ENCODE data around the gene THAP5.

The THAP5 gene

DNA sequence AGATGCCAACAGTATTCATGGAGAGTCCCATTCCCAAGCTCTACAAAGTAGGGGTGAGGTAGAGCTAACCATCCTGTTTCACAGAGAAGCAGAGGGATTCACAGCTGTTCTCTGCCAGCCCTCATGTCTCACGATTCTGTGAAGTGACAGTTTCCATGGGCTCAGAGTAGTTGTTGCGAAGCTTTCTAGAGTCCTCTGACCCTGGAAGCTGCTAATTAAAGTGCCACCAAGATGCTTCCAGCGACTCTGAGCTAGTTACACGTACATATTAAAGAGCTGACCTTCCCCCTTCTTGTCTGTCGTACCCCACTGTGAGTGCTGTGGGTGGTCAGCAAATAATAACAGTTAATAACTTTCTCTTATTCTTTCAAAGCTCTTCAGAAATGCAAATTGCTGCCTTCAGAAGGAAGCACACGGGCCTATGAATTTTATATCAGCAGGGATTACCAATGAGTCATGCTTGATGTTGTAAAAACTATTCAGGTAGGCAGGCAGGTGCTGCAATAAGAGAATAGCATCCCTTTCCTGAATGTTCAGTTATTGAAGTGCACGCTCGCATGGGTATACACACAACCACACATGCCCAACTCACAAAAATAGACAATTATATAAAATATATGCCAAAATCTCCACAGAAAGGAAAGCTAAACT lies 34.3 kb upstream of the THAP5 start:
- no peaks in the 10 kb centered on the region for H3K27me3 ChIP-seq (ENCODE audit: control insufficient read depth, insufficient read depth, low read length)
- peaks cover 10% of the 10 kb centered on the region; the same call in 1 of the 2 replicates for H3K4me1 ChIP-seq (ENCODE audit: control insufficient read depth, insufficient read depth, low read length)
- H3K4me3 ChIP-seq (ENCODE audit: low read depth, low read length), result no peak overlapping the region
- H3K9me3 ChIP-seq (ENCODE audit: control insufficient read depth, insufficient read depth, low read depth, low read length), result no peaks in the 10 kb centered on the region
- no peak overlapping the region for H3K27ac ChIP-seq (ENCODE audit: low read depth, low read length)
- H3K36me3 ChIP-seq (ENCODE audit: control insufficient read depth, insufficient read depth, low read length), result no peaks in the 10 kb centered on the region
- no peak overlapping the region for H3K9ac ChIP-seq (ENCODE audit: low read length)

DNA sequence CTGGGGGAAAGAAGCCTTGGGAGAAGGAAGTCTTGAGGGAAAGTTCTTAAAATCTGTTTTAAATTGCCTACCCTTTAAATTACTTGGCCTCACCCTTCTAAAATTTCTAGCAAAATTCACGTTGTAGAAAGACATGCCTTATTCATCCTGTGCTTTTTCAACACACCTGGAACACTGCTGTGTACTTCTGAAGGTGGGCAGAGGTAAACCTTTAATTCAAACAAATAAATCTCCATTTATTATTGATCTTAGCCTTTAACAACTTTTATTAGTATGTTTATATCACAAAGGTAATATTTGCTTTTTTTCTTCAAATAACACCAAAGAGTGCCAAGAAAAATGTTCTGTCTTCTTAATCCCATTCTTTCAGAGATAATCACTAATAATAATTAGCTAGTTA lies 30.9 kb upstream of the THAP5 start:
- Histone ChIP-seq H3K36me3 (ENCODE audit: control insufficient read depth, insufficient read depth, low read length) (no peaks in the 10 kb centered on the region), H3K4me1 (ENCODE audit: control insufficient read depth, insufficient read depth, low read length) (peaks cover 11% of the 10 kb centered on the region; the same call in 1 of the 2 replicates), H3K27me3 (ENCODE audit: control insufficient read depth, insufficient read depth, low read length) (no peaks in the 10 kb centered on the region), H3K4me3 (ENCODE audit: low read depth, low read length) (no peak overlapping the region), H3K9ac (ENCODE audit: low read length) (no peak overlapping the region), H3K27ac (ENCODE audit: low read depth, low read length) (no peak overlapping the region), H3K9me3 (ENCODE audit: control insufficient read depth, insufficient read depth, low read depth, low read length) (no peaks in the 10 kb centered on the region)

DNA sequence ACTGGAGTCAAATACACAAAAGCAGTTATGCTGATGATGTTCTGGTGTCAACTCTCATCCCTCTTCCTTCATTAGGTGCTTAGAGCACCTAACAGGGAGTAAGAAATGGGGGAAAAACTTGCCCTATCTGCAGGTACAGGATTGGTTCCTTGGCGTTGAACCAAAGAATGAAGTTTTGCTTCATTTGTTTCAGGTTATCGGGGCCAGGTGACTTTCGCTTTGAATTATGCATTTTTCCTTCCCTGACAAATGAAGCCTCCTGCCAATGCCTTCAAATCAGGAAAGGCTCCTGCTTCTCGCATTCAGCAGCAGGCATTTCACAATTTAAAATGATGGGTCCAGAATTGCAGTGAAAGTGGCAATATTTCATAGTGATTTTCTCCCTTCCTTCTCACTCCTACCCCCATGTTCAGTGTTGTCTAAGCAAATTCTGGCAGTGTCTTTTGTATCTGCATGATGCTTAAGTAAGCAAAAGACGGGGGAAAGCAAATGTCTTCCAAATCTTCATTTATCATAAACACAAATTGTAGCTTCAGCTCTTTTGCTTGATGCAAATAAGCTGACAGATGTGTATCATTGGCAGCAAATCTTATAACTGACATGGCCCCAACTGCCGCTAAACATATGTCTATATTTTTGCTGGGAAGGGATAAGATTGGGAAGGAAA lies 29.5 kb upstream of the THAP5 start:
- peaks cover 11% of the 10 kb centered on the region; the same call in 1 of the 2 replicates for H3K4me1 ChIP-seq (ENCODE audit: control insufficient read depth, insufficient read depth, low read length)
- no peaks in the 10 kb centered on the region for H3K36me3 ChIP-seq (ENCODE audit: control insufficient read depth, insufficient read depth, low read length)
- H3K9ac ChIP-seq (ENCODE audit: low read length), result no peak overlapping the region
- no peak overlapping the region for H3K27ac ChIP-seq (ENCODE audit: low read depth, low read length)
- H3K4me3 ChIP-seq (ENCODE audit: low read depth, low read length), result no peak overlapping the region
- H3K27me3 ChIP-seq (ENCODE audit: control insufficient read depth, insufficient read depth, low read length), result no peaks in the 10 kb centered on the region
- no peaks in the 10 kb centered on the region for H3K9me3 ChIP-seq (ENCODE audit: control insufficient read depth, insufficient read depth, low read depth, low read length)

DNA sequence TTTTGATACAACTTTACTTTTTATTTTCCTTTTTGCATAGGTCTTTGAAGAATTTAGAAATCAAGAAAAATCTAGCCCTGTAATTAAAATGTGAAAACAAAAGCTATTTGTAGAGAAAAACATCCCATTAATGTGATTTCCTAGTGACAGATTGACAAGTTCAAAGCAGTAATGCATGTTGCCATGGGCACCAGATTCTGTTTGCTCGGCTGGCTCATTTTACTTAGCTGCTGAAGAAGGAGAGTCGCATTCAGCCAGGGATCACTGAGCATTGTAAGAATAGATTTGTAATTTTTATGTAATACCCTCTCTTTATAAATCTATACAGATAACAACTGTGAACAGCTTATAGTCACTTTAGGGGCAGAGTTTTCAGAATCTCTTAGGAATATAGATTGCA lies 28.6 kb upstream of the THAP5 start:
- no peak overlapping the region for H3K27ac ChIP-seq (ENCODE audit: low read depth, low read length)

DNA sequence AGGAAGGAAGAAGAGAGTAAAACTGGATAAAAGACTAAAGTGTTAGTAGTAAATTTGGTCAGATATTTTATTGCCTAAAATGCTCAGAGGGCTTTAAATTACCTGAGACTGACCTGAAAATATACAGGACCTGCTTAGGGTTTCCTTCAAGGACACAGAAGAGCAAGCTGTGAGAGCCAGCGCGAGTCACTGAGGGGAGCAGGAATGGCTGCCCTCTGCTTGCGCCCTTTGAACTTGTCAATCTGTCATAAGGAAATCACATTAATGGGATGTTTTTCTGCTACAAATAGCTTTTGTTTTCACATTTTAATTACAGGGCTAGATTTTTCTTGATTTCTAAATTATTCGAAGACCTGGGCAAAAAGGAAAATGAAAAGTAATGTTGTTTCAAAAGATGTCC lies 27.1 kb upstream of the THAP5 start:
- Histone ChIP-seq H3K4me3 (ENCODE audit: low read depth, low read length) (no peak overlapping the region), H3K36me3 (ENCODE audit: control insufficient read depth, insufficient read depth, low read length) (no peaks in the 10 kb centered on the region), H3K27me3 (ENCODE audit: control insufficient read depth, insufficient read depth, low read length) (no peaks in the 10 kb centered on the region), H3K9me3 (ENCODE audit: control insufficient read depth, insufficient read depth, low read depth, low read length) (no peaks in the 10 kb centered on the region), H3K27ac (ENCODE audit: low read depth, low read length) (no peak overlapping the region), H3K4me1 (ENCODE audit: control insufficient read depth, insufficient read depth, low read length) (peaks cover 11% of the 10 kb centered on the region), H3K9ac (ENCODE audit: low read length) (no peak overlapping the region)

More for the DNA sequence above, 28.6 kb upstream of the THAP5 start:
- Histone ChIP-seq H3K9me3 (ENCODE audit: control insufficient read depth, insufficient read depth, low read depth, low read length) (no peaks in the 10 kb centered on the region), H3K9ac (ENCODE audit: low read length) (no peak overlapping the region), H3K4me1 (ENCODE audit: control insufficient read depth, insufficient read depth, low read length) (peaks cover 10% of the 10 kb centered on the region), H3K27me3 (ENCODE audit: control insufficient read depth, insufficient read depth, low read length) (no peaks in the 10 kb centered on the region), H3K4me3 (ENCODE audit: low read depth, low read length) (no peak overlapping the region), H3K36me3 (ENCODE audit: control insufficient read depth, insufficient read depth, low read length) (no peaks in the 10 kb centered on the region)

DNA sequence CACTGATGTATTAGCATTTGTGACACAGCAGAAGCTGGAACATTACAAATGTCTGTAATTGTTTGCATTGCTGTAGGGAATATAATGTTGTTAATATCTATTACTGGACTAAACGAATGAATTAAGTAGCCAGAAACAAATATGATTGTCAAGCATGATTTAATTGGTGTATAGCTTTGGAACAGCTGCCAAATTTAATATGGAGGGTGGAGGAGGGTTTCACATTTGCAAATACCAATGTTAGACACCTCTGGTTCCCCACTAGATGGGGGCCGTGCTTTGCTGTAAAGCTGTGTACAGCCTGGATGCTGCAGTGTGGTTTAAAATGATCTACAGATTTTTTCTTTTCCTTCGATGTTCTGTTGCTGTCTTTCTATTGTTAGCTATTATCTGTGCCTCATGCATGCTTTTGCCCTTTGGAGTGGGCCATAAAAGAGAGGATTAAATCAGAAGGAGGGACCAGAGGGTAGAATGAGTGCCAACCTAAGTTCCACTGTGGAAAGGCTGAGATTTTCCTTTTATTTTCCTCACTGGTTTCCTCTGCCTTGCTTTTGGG lies 23.2 kb upstream of the THAP5 start:
- no peak overlapping the region for H3K4me3 ChIP-seq (ENCODE audit: low read depth, low read length)
- no peaks in the 10 kb centered on the region for H3K9me3 ChIP-seq (ENCODE audit: control insufficient read depth, insufficient read depth, low read depth, low read length)
- no peak overlapping the region for H3K9ac ChIP-seq (ENCODE audit: low read length)
- H3K27ac ChIP-seq (ENCODE audit: low read depth, low read length), result no peak overlapping the region
- H3K4me1 ChIP-seq (ENCODE audit: control insufficient read depth, insufficient read depth, low read length), result peaks cover 5% of the 10 kb centered on the region; the same call in 1 of the 2 replicates
- H3K36me3 ChIP-seq (ENCODE audit: control insufficient read depth, insufficient read depth, low read length), result no peaks in the 10 kb centered on the region
- H3K27me3 ChIP-seq (ENCODE audit: control insufficient read depth, insufficient read depth, low read length), result no peaks in the 10 kb centered on the region

DNA sequence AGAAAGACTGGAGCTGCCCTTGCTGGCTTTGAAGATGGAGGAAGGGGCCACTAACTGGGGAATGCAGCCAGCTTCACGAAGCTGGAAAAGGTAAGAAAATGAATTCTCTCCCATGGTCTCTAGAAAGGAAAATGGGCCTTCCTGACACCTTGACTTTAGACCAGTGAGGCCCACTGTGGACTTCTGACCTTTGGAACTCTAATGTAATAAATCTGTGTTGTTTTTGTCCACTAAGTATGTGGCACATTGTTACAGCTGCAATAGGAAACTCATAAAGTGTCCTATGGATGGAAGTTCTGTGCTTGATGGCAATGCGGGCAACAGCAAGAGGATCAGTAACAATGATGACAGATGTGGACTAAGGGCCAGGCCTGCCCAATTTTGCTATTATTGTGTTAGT lies 21.1 kb upstream of the THAP5 start:
- H3K27ac ChIP-seq (ENCODE audit: low read depth, low read length), result no peak overlapping the region
- no peak overlapping the region for H3K4me3 ChIP-seq (ENCODE audit: low read depth, low read length)
- H3K27me3 ChIP-seq (ENCODE audit: control insufficient read depth, insufficient read depth, low read length), result no peaks in the 10 kb centered on the region
- no peaks in the 10 kb centered on the region for H3K36me3 ChIP-seq (ENCODE audit: control insufficient read depth, insufficient read depth, low read length)
- H3K9ac ChIP-seq (ENCODE audit: low read length), result no peak overlapping the region
- H3K9me3 ChIP-seq (ENCODE audit: control insufficient read depth, insufficient read depth, low read depth, low read length), result no peaks in the 10 kb centered on the region
- peaks cover 5% of the 10 kb centered on the region; the same call in 1 of the 2 replicates for H3K4me1 ChIP-seq (ENCODE audit: control insufficient read depth, insufficient read depth, low read length)

DNA sequence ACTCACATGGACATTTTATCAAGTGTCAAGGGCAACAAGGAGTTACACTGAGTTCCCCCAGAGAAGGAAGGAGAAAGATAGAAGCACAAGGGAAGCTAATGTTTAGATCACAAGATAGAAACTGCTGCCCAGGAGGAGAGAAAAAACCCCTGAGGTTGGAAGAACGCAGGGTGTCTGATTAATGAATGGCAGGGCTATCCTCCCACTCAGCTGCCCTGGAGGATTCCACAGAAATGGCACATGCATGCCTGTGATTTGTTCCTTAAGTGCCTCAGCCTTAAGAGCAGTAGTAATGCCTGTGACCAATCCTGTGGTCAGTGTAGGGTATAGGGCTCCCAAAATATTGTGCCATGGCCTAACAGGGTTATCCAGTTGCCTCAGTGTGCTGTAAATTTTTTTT lies 20.4 kb upstream of the THAP5 start:
- no peaks in the 10 kb centered on the region for H3K36me3 ChIP-seq (ENCODE audit: control insufficient read depth, insufficient read depth, low read length)
- H3K9me3 ChIP-seq (ENCODE audit: control insufficient read depth, insufficient read depth, low read depth, low read length), result no peaks in the 10 kb centered on the region

DNA sequence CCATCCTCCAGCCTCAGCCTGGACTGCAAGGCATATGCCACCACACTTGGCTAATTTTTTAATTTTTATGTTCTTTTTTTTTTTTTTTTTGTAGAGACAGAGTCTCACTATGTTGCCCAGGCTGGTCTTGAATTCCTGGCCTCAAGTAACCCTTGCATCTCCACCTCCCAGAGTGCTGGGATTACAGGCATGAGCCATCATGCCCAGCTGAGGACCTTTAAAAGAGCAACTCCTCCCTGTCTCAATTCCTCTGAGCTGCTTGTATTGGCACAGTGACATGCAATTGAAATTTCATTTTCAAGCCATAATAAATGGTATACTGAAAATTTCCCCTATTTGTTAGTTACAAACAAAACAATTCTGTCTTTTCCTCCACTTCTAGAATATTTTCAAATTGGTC lies 19.7 kb upstream of the THAP5 start:
- Histone ChIP-seq H3K27me3 (ENCODE audit: control insufficient read depth, insufficient read depth, low read length) (no peaks in the 10 kb centered on the region), H3K4me1 (ENCODE audit: control insufficient read depth, insufficient read depth, low read length) (peaks cover 5% of the 10 kb centered on the region; the same call in 1 of the 2 replicates), H3K27ac (ENCODE audit: low read depth, low read length) (no peak overlapping the region), H3K4me3 (ENCODE audit: low read depth, low read length) (no peak overlapping the region), H3K9ac (ENCODE audit: low read length) (no peak overlapping the region), H3K9me3 (ENCODE audit: control insufficient read depth, insufficient read depth, low read depth, low read length) (no peaks in the 10 kb centered on the region), H3K36me3 (ENCODE audit: control insufficient read depth, insufficient read depth, low read length) (no peaks in the 10 kb centered on the region)

More for the DNA sequence above, 20.4 kb upstream of the THAP5 start:
- Histone ChIP-seq H3K9ac (ENCODE audit: low read length) (no peak overlapping the region), H3K4me3 (ENCODE audit: low read depth, low read length) (no peak overlapping the region), H3K27me3 (ENCODE audit: control insufficient read depth, insufficient read depth, low read length) (no peaks in the 10 kb centered on the region), H3K27ac (ENCODE audit: low read depth, low read length) (no peak overlapping the region), H3K4me1 (ENCODE audit: control insufficient read depth, insufficient read depth, low read length) (peaks cover 5% of the 10 kb centered on the region; the same call in 1 of the 2 replicates)

DNA sequence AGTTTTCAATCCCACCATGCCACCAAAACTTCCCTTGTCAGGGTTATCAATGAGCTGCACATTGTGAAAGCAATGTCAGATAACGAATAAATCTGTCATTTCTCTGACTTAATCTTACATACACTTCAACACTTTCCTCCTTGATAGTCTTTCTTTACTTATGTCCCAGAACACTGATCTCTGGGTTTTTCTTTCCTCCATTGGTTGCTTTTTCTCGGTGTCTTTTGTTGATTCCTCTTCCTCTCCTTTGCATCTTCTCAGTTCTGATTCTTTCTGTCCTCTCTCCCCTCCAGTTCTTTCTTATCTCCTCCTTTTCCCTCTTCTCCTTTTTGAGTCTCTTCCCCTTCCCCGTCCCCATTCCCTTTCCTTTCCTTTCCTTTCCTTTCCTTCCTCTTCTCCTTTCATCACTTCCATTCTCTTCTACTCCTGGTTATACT lies 16.8 kb upstream of the THAP5 start:
- H3K27ac ChIP-seq (ENCODE audit: low read depth, low read length), result no peak overlapping the region
- H3K4me1 ChIP-seq (ENCODE audit: control insufficient read depth, insufficient read depth, low read length), result peaks cover 12% of the 10 kb centered on the region
- no peak overlapping the region for H3K9ac ChIP-seq (ENCODE audit: low read length)
- H3K9me3 ChIP-seq (ENCODE audit: control insufficient read depth, insufficient read depth, low read depth, low read length), result no peaks in the 10 kb centered on the region
- no peak overlapping the region for H3K4me3 ChIP-seq (ENCODE audit: low read depth, low read length)
- no peaks in the 10 kb centered on the region for H3K27me3 ChIP-seq (ENCODE audit: control insufficient read depth, insufficient read depth, low read length)
- H3K36me3 ChIP-seq (ENCODE audit: control insufficient read depth, insufficient read depth, low read length), result no peaks in the 10 kb centered on the region

DNA sequence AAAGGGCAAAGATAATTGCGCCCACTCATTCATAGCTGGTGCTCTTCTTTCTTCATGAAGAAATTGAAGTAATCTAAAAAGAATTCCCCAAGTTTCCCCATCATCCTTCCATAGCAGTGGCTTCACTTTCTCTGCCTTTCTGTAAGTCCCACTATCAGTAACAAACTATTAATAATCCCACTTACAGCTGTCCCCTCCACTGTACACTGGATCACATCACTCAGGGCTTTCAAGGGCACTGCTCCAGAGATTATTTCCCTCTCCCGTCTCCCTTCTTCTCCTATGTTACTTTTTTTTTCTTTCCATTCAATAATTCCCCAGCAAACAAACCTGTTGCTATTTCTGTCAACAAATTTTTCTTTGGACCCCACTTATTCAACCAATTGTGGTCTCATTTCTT lies 16.3 kb upstream of the THAP5 start:
- no peak overlapping the region for H3K9ac ChIP-seq (ENCODE audit: low read length)
- no peak overlapping the region for H3K4me3 ChIP-seq (ENCODE audit: low read depth, low read length)
- H3K27ac ChIP-seq (ENCODE audit: low read depth, low read length), result no peak overlapping the region
- no peaks in the 10 kb centered on the region for H3K36me3 ChIP-seq (ENCODE audit: control insufficient read depth, insufficient read depth, low read length)
- peaks cover 12% of the 10 kb centered on the region for H3K4me1 ChIP-seq (ENCODE audit: control insufficient read depth, insufficient read depth, low read length)
- no peaks in the 10 kb centered on the region for H3K9me3 ChIP-seq (ENCODE audit: control insufficient read depth, insufficient read depth, low read depth, low read length)
- H3K27me3 ChIP-seq (ENCODE audit: control insufficient read depth, insufficient read depth, low read length), result no peaks in the 10 kb centered on the region

Data from HUES6 (cell line).